GM18526 (cell line): ENCODE data around the gene CYP2C18.

Experiments used
- POLR2A ChIP-seq: IDR thresholded peaks from 3 replicates; pipeline ENCODE4 v1.6.1; 2011; ENCODE audit not compliant: insufficient read length; ENCODE audit errors: extremely low read depth

Gene CYP2C18

DNA sequence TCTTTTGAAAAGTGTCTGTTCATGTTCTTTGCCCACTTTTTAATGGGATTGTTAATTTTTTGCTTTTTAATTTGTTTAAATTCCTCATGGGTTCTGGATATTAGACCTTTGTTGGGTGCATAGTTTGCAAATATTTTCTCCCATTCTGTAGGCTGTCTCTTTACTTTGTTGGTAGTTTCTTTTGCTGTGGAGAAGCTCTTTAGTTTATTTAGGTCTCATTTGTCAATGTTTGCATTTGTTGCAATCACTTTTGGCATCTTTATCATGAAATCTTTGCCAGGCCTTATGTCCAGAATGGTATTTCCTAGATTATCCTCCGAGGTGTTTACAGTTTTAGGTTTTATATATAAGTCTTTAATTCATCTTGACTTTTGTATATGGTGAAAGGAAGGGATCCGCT, 55.1 kb downstream of the CYP2C18 start:
- no peak for TF ChIP-seq POLR2A

DNA sequence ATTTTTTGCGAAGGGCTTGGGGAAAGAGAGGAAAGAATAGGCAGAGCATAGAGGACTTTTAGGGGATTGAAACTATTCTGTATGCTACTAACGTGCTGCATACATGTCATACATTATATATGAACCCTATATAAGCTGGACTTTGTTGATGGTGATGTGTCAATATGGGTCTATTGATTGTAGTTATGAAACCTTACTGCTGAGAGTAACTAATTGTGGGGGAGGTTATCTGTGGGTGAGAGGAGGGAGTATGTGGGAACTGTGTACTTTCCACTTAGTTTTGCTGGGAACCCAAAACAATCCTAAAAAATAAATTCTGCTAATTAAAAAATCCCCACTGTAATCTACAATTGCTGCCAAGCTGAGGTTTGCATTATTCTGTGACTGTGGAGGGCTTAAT, 63.6 kb downstream of the CYP2C18 start:
- TF ChIP-seq POLR2A = no peak

DNA sequence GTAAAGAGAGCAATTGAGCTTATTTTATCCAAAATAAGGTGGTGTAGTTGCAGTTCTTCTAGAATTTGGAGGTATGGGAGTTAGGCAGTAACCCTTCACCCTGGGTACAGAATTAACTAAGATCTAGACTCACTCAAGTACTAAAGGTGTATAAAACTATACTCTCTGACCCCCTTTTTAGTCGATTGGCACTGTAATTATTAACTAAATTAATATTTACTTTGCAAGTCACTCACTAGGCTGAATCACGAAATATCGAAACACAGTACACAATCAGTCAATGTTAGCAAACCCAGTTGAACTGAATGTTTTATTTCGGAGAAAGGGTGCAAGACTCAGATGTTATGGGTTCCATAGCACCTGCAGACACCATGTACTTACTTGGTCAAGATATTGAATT, 64.3 kb downstream of the CYP2C18 start:
- TF ChIP-seq POLR2A = no peak

DNA sequence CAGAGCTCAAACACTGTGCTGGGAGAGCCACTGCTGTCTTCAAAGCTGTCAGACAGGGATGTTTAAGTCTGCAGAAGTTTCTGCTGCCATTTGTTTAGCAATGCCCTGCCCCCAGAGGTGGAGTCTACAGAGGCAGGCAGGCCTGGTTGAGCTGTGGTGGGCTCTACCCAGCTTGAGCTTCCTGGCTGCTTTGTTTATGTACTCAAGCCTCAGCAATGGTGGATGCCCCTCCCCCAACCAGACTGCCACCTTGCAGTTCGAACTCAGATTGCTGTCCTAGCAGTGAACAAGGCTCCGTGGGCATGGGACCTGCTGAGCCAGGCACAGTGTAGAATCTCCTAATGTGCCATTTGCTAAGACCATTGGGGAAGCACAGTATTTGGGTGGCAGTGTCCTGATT, 74.4 kb downstream of the CYP2C18 start:
- TF ChIP-seq POLR2A = no peak

DNA sequence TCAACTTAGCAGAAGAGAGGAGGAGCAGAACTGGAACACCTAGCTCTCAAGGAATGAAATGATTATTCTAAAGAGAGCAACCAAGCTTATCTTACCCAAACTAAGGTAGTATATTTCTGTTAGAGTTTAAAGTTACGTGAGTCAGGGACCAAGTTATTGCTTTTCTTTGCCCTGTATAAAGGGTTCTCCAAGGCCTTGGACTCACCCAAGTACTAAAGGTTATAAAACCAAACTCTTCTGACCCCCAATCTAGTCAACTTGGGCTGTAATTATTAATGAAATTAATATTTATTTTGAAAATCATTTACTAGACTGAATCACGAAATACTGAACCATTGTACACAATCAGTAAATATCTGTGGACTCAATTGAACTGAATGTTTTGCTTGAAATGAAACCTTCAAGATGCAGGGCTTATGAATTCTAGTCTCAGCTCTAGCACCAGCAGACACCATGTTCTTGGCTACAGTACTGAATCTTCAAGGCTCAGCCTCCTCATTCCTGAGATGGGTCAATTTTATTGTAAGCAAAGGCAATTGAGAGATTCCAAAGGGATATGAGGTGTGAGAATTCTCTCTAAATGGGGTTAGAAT, 77.2 kb downstream of the CYP2C18 start:
- no peak for TF ChIP-seq POLR2A

DNA sequence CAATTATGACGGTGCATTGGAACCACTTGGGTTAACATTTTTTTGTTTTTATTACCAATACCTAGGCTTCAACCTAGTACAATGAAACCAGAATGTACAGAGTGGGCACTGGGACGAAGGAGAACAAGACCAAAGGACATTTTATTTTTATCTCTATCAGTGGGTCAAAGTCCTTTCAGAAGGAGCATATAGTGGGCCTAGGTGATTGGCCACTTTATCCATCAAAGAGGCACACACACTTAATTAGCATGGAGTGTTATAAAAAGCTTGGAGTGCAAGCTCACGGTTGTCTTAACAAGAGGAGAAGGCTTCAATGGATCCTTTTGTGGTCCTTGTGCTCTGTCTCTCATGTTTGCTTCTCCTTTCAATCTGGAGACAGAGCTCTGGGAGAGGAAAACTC, 78.9 kb downstream of the CYP2C18 start, which contains the start of gene CYP2C19:
Gene CYP2C19 (plus strand): TSS at position 289 of the 400 bp plus-strand sequence. CDS start 25 bp downstream, at position 314.
- TF ChIP-seq POLR2A = no peak

DNA sequence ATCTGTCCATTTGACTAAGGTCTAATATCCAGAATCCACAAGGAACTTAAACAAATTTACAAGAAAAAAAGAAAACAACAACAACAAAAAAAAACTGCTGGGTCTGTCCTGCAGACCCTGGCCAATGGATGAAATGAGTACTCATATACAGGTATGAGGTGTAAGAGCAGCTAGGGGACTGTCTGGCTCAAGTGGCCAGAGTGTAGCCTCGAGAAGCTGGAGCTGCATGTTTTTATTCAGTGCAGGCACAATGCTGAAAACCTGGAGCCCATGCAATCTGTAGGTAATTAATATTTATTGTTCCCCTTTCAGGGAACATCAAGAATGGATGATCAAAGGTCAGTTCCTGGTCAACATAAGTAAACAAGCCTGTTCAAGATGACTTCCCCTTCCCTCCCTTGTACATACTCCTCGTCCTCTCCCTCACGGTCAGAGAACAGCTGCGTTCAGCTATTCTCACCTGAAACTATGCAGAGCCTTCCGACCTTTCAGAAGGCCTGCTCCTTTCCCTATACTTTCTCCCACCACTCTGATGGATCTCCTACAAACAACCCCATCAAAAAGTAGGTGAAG, 94.4 kb downstream of the CYP2C18 start:
- no peak for TF ChIP-seq POLR2A

DNA sequence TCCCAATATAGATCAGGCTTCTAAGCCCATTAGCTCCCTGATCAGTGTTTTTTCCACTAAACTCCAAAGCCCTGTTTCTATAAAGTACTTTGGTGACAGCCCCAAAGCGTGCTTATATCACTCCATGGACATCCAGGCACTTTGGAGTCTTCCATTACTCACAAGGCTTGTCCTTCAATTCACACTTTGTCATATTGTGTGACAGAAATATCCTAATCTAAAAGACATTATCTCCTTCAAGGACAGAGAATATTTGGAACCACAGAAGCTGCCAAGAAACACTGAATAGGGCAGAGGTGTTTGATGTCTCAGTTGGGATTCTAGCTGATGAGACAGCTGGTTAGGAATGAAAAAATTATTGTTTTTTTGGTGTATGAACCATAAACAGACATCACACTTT, 97.3 kb downstream of the CYP2C18 start:
- no peak for TF ChIP-seq POLR2A

DNA sequence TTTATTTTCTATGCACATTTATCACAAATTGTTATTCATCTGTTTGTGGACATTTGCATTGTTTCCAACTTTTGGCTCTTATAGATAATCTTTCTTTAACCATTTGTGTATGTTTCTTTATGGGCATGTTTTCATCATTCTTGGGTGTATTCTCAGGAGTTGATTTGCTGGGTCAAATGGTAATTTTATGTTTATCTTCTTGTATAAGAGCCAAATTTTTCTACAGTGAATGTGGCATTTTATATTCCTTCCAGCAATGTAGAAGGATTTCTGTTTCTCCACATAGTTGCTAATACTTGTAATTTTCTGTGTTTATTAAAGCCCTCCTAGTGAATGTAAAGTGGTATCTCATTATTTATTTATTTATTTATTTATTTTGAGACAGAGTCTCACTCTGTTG, 100.7 kb downstream of the CYP2C18 start:
- no peak for TF ChIP-seq POLR2A

DNA sequence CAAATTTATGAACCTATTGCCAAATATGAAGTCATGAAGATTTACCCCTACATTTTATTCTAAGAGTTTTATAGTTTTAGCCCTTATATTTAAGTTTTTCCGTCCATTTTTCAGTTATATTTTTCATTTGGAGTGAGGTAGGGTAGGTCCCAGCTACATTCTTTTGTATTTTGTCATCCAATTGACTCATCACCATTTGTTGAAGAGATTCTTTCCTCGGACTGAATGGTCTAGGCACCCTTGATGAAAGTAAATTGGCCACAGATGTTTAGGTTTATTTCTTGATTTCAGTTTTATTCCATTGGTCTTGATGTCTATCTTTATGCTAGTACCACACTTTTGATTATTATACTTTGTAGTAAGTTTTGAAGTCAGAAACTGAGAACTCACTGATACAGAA, 101.7 kb downstream of the CYP2C18 start:
- TF ChIP-seq POLR2A = no peak
